GM06990 (cell line): ENCODE measurements around the gene SORBS1.
A peak's percentile ranks its signal among the peaks of the same experiment; 100 is the strongest.

Source experiments
- DNase-seq: peaks from one replicate; pipeline ENCODE4 v3.0.0-alpha.2; 2011; ENCODE audit not compliant: insufficient read length; ENCODE audit errors: extremely low read depth
- H3K27me3 ChIP-seq: replicated peaks from 2 replicates; pipeline ENCODE4 v1.6.0; 2011; ENCODE audit warnings: low read length; ENCODE audit not compliant: control insufficient read depth, insufficient read depth
- H3K36me3 ChIP-seq: 2 replicates; pipeline ENCODE4 v1.5.1; 2011; ENCODE audit warnings: low read length; ENCODE audit not compliant: control insufficient read depth, insufficient read depth
- H3K4me3 ChIP-seq: replicated peaks from 2 replicates; pipeline ENCODE4 v1.5.1; 2011; ENCODE audit warnings: low read depth, mild to moderate bottlenecking, control low read depth, low read length
- CTCF ChIP-seq: IDR thresholded peaks from 2 replicates; pipeline ENCODE4 v1.5.1; 2011; ENCODE audit warnings: low read length, control low read depth, mild to moderate bottlenecking, inconsistent platforms; ENCODE audit not compliant: insufficient read depth, poor library complexity, severe bottlenecking

The SORBS1 gene

GRCh38 chr10:95426482-95426881 is 134.7 kb downstream of the SORBS1 start:
- H3K27me3 ChIP-seq, result no peaks in the 10 kb centered on the region
- no peak overlapping the region for H3K4me3 ChIP-seq
- DNase-seq, result no peak
- no peaks in the 10 kb centered on the region for H3K36me3 ChIP-seq
- TF ChIP-seq CTCF, result no peak

- TF ChIP-seq CTCF, result no peak
- H3K36me3 ChIP-seq, result no peaks in the 10 kb centered on the region
- no peaks in the 10 kb centered on the region for H3K27me3 ChIP-seq
- H3K4me3 ChIP-seq, result no peak overlapping the region
- DNase-seq, result no peak
These were observed 135.3 kb downstream of the SORBS1 start for GRCh38 chr10:95425592-95426465.

- peak; percentile 28 for DNase-seq
- Histone ChIP-seq H3K27me3 (no peaks in the 10 kb centered on the region), H3K4me3 (no peak overlapping the region), H3K36me3 (no peaks in the 10 kb centered on the region)
- no peak for TF ChIP-seq CTCF
These were observed 137.8 kb downstream of the SORBS1 start for GRCh38 chr10:95423164-95424005.

- Histone ChIP-seq H3K27me3 (no peaks in the 10 kb centered on the region), H3K36me3 (no peaks in the 10 kb centered on the region), H3K4me3 (no peak overlapping the region)
- no peak for DNase-seq
- TF ChIP-seq CTCF, result no peak
These were observed 138.9 kb downstream of the SORBS1 start for GRCh38 chr10:95422233-95422632.

- no peak for DNase-seq
- no peak overlapping the region for H3K4me3 ChIP-seq
- no peaks in the 10 kb centered on the region for H3K36me3 ChIP-seq
- no peak for TF ChIP-seq CTCF
- H3K27me3 ChIP-seq, result no peaks in the 10 kb centered on the region
These were observed 139.4 kb downstream of the SORBS1 start for GRCh38 chr10:95421782-95422181.
